Stimulated activated CD8-positive, alpha-beta memory T cell treated with anti-CD3 and anti-CD28 coated beads, Interleukin-15, amount 100 ng/mL, for 4 hours (primary cell): ENCODE measurements around the gene ZNF324.
A peak's percentile ranks its signal among the peaks of the same experiment; 100 is the strongest.
"Not testable (repeated sequence)": the region's sequence is repeated elsewhere in the genome, so short reads cannot be mapped to it uniquely, and the experiment has no call there.

Experiments
- DNase-seq, 2 donors: peaks; one replicate each; pipeline ENCODE4 v3.0.0-alpha.2; 2020; ENCODE audit warnings: low read depth in 2 of 2

Gene ZNF324

GRCh38 chr19:58471736-58472135 lies 4.9 kb downstream of the ZNF324 start:
- DNase-seq, result no peak

GRCh38 chr19:58473775-58474174 lies 6.9 kb downstream of the ZNF324 start:
- DNase-seq, result no peak

- DNase-seq, result no peak
These were observed 7.6 kb downstream of the ZNF324 start for GRCh38 chr19:58474291-58474996.

- DNase-seq, result no peak
These were observed 8.3 kb downstream of the ZNF324 start for GRCh38 chr19:58474997-58475713.

GRCh38 chr19:58475714-58476497 lies 9.0 kb downstream of the ZNF324 start, which contains the start of gene ZNF446:
Gene ZNF446 (plus strand): TSS chr19:58476352. CDS start chr19:58477219, 867 bp downstream.
- peak; percentile 93 to 94 for DNase-seq

- no peak for DNase-seq
These were observed 9.7 kb downstream of the ZNF324 start for GRCh38 chr19:58476498-58477015.

GRCh38 chr19:58477130-58477529 lies 10.2 kb downstream of the ZNF324 start:
- DNase-seq, result no peak

GRCh38 chr19:58477871-58478270 lies 11.0 kb downstream of the ZNF324 start:
- DNase-seq, result no peak

GRCh38 chr19:58479303-58479702 lies 12.4 kb downstream of the ZNF324 start:
- no peak for DNase-seq

- DNase-seq, result no peak
These were observed 13.0 kb downstream of the ZNF324 start for GRCh38 chr19:58479736-58480480.

- no peak for DNase-seq
These were observed 13.6 kb downstream of the ZNF324 start for GRCh38 chr19:58480481-58480830.

GRCh38 chr19:58480831-58481230 lies 14.0 kb downstream of the ZNF324 start:
- no peak for DNase-seq

- no peak for DNase-seq
These were observed 15.5 kb downstream of the ZNF324 start for GRCh38 chr19:58482372-58482771.

GRCh38 chr19:58483776-58484175 lies 16.9 kb downstream of the ZNF324 start:
- DNase-seq, result no peak

GRCh38 chr19:58484349-58484748 lies 17.5 kb downstream of the ZNF324 start:
- not testable (repeated sequence) for DNase-seq

- no peak for DNase-seq
These were observed 24.5 kb downstream of the ZNF324 start for GRCh38 chr19:58491393-58491792.

- DNase-seq, result no peak
These were observed 25.4 kb downstream of the ZNF324 start for GRCh38 chr19:58492265-58492664.

GRCh38 chr19:58497634-58498170 lies 30.8 kb downstream of the ZNF324 start:
- DNase-seq, result no peak

GRCh38 chr19:58498316-58499020 lies 31.6 kb downstream of the ZNF324 start:
- DNase-seq, result no peak
